Measurements from ENCODE around the gene PHTF2.

GRCh38 chr7:77811516-77812289 is 13.1 kb downstream of the PHTF2 start:
- no peak for TF ChIP-seq CTCF (IDR thresholded peaks at IDR 0.05)
- no peak for TF ChIP-seq POLR2A (IDR thresholded peaks at IDR 0.05)
